LoVo (cell line): ENCODE results near the gene BEST1.
"Not testable (repeated sequence)": the region's sequence is repeated elsewhere in the genome, so short reads cannot be mapped to it uniquely, and the experiment has no call there.

ENCODE experiments used
- DNase-seq: peaks from one replicate; pipeline ENCODE4 v3.0.0-alpha.2; 2016; ENCODE audit warnings: low spot score

The BEST1 gene

GRCh38 chr11:61949169-61950034 is 749 bp upstream of the BEST1 start:
- peak; percentile 83 for DNase-seq

DNA sequence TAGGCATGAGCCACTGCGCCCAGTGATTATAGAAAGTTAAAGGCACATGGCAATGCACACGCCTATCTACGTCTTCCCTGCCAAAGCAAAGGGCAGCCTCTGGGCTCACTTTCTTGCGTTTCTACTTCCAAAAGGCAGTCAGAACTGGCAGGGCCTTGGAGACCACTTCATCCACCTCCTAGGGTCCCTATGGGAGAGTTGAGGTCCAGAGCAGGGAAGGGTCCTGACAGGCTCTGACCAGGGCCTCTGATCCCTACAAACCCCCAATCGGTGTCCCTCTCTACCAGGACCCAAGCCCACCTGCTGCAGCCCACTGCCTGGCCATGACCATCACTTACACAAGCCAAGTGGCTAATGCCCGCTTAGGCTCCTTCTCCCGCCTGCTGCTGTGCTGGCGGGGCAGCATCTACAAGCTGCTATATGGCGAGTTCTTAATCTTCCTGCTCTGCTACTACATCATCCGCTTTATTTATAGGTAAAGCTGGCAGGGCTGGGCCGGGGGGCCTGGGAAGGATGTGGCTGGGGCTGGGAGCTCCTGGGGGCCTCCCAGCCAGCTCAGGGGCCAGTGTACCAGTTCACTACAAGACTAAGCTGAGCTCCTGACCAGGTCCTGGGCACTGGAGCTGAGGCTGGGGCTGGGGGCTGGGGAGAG is 1.5 kb downstream of the BEST1 start:
- DNase-seq = no peak

DNA sequence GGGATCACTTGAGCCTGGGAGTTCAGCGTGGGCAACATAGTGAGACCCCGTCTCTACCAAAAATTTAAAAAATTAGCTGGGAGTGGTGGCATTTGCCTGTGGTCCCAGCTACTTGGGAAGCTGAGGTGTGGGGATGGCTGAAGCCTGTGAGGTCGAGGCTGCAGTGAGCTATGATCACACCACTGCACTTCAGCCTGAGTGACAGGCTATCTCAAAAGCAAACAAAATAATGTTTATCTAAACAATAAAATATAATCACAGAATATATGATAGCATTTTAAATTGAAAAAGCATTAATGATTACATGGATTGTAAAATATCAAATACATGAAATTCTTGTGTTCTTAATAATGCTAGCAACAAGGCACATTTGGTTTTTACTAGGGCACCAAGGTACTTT is 2.7 kb downstream of the BEST1 start:
- no peak for DNase-seq

DNA sequence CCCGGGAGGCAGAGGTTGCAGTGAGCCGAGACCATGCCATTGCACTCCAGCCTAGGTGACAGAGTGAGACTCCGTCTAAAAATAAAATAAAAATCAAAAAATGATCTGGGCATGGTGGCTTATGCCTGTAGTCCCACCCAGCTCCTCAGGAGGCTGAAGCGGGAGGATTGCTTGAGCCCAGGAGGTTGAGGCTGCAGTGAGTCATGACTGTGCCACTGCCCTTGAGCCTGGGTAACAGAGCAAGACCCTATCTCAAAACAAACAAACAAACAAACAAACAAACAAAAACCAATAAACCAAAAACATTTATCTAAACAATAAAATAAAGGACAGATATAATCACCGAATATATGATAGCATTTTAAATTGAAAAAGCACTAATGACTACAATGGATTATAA is 3.5 kb downstream of the BEST1 start:
- not testable (repeated sequence) for DNase-seq

DNA sequence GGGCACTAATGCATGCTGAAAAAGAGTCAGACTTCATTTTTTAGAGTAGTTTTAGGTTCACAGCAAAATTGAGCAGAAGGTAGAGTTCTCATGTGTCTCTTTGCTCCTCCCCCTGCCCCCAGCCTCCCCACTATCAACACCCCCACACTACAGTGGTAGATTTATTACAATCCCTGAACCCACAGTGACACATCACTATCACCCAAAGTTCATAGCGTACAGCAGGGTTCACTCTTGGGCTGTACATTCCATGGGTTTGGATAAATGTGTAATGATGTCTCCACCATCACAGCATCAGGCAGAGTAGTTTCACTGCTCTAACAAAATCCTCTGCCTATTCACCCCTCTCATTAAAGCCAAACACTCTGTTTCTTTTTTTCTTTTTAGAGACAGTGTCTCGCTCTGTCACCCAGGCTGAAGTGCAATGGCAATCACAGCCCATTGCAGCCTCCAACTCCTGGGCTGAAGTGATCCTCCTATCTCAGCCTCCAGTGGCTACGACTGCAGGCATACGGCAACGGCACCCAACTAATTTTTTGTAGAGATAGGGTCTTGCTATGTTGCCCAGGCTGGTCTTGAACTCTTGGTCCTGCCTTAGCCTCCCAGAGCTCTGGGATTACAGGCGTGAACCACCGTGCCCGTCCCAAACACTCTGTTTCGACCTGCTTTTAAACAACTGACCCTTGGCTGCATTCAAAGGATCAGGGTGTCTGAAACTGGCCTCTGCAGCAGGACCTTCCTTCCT is 4.1 kb downstream of the BEST1 start:
- no peak for DNase-seq

DNA sequence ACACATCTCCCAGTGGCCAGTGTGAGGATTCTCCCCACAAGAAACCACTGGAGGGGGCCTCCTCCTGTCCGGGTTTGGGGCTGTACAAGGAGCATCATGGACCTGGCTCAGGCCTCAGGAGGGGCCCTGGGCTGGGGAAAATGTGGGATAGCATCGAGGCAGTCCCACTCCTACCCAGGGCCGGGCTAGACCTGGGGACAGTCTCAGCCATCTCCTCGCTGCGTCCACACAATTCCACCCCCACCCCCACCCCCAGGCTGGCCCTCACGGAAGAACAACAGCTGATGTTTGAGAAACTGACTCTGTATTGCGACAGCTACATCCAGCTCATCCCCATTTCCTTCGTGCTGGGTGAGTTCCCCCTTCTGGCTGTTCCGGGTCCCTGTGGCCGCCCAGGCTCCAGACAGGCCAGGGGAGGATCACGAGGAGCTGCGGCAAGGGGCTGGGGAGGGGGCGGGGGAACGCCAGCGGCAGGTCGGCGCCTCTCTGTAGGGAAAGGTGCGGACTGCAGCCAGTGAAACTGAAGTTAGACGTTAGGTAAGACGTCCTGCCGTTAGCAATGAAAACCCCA is 4.8 kb downstream of the BEST1 start:
- DNase-seq = no peak

DNA sequence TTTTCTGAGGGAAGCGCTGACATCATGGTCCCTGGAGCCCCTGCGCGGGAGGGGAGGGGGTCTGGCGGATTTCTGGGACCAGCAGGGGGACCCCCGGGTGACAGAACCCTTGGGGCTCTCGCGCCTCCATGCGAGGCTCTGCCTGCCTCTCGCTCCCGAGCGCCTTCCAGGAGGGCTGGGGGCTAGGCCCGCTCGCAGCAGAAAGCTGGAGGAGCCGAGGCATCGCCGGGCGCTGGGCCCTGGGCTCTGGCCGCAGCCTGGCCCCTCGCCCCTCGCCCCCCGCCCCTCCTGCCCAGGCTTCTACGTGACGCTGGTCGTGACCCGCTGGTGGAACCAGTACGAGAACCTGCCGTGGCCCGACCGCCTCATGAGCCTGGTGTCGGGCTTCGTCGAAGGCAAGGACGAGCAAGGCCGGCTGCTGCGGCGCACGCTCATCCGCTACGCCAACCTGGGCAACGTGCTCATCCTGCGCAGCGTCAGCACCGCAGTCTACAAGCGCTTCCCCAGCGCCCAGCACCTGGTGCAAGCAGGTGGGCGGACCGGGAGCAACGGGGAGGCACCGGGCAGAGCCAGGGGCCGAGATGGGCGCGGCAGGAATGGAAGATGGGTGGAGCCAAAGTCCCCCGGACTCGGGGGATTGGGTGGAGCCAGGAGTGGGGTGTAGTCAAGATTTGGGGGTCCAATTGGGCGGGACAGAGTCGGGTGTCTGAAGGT is 5.4 kb downstream of the BEST1 start:
- DNase-seq = no peak

- no peak for DNase-seq
Observed at GRCh38 chr11:61956191-61957020, 6.3 kb downstream of the BEST1 start.

DNA sequence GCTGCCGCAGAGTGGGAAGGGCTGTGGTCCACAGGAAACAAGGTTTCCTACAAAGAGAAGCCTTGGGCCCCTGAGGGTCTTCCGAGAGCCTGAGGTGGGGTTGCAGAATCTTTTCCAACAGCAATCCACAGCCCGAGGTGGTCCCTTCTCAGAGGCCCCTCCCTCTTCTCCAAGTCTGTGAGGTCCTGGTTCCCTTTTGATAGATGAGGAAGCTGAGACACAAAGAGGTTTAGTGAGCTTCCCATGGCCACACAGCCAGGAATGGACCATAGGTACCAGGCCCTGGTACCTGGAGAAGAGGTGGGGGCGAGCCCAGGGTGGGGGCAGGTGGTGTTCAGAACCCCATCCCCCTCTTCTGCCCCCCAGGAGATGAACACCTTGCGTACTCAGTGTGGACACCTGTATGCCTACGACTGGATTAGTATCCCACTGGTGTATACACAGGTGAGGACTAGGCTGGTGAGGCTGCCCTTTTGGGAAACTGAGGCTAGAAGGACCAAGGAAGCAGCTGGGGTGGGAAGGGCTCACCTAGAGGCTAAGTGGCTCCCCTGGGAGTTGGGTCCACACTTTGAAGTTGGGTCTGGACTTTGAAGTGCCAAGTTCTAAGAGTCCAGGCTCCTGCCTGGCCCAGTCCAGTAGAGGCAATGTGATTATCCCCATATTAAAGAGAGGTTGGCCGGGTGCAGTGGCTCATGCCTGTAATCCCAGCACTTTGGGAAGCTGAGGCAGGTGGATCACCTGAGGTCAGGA is 7.0 kb downstream of the BEST1 start:
- DNase-seq = no peak

DNA sequence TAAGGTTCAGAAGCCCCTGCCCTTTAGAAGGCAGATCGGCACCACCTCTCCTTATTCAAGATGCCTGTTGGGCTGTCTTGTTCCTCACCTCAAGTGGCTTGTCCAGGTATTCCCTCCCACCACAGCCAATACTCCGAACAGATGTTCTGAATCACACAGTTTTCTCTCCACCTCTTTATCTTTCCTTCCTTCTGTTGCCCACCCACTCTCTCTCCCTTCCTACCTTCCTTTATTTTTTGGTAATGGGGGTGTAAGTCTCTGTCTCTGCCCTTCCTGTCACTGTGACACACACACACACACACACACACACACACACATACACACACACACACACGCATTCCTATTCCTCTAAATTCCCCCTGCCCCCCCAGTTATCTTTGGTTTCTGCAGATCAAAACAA is 8.4 kb downstream of the BEST1 start:
- no peak for DNase-seq

DNA sequence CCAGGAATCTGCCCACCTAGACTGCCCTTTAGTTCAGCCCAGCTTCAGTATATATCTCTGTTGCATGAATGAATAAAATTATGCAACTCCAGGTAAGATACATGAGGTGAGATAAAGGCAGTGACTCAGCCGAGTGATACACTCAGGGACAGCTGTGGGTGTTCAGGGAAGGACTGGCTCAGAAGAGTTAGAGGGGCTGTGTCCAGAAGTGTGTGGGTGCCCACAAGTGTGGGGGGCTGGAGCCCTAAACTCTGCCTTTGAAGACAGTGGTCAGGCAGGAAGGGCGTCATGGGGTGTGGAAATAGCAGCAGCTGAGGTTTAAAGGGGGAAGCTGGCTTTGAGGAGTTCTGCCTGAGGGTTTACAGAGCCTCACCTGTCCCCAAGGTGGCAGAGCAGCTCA is 9.0 kb downstream of the BEST1 start:
- peak; percentile 63 for DNase-seq

DNA sequence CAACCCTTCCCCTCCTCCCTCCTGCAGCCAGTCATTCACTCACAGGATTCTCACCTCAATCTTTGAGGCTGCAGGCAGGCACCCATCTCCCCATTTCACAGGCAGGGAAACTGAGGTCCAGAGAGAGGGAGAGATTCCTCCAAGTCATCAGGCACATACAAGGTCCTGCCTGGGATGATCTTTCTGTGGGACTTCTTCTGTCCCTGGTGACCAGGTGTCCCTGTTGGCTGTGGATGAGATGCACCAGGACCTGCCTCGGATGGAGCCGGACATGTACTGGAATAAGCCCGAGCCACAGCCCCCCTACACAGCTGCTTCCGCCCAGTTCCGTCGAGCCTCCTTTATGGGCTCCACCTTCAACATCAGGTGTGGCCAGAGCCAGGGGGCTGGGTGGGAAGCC is 9.5 kb downstream of the BEST1 start:
- no peak for DNase-seq

DNA sequence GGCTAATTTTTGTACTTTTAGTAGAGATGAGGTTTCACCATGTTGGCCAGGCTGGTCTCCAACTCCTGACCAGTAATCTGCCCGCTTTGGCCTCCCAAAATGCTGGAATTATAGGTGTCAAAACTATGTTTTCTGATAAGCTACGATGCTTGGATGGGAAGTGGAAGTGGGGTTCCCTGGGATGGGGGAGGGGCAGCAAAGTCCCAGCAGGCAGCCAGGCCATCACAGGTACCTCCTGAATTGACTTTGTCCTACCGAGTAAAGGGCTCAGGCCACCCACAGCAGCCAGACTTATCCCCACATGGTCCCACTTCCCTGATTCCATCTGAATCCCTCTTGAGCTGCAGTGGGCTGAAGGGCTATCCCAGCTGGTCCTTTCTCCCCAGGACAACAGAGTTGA is 10.4 kb downstream of the BEST1 start:
- DNase-seq = no peak

- DNase-seq = peak; percentile 85
Observed at GRCh38 chr11:61961570-61962212, 11.5 kb downstream of the BEST1 start.

DNA sequence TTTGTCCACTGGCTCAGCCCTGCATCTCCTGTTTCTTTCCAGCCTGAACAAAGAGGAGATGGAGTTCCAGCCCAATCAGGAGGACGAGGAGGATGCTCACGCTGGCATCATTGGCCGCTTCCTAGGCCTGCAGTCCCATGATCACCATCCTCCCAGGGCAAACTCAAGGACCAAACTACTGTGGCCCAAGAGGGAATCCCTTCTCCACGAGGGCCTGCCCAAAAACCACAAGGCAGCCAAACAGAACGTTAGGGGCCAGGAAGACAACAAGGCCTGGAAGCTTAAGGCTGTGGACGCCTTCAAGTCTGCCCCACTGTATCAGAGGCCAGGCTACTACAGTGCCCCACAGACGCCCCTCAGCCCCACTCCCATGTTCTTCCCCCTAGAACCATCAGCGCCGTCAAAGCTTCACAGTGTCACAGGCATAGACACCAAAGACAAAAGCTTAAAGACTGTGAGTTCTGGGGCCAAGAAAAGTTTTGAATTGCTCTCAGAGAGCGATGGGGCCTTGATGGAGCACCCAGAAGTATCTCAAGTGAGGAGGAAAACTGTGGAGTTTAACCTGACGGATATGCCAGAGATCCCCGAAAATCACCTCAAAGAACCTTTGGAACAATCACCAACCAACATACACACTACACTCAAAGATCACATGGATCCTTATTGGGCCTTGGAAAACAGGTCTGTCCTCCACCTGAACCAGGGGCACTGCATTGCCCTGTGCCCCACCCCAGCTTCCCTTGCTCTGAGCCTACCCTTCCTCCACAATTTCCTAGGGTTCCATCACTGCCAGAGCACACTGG is 12.3 kb downstream of the BEST1 start:
- no peak for DNase-seq

DNA sequence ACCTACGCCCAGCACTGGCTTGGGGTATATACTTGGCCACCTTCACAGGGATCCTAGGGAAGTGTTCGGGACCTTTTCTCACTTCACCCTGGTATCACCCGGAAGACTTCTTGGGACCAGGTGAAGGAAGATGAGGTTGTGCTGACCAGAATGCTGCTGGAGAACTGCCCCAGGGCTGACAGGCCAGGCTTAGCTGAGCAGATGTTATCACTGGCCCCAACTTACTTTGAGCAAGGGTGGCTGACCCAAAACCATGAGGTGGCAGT is 12.8 kb downstream of the BEST1 start:
- DNase-seq = peak; percentile 65

DNA sequence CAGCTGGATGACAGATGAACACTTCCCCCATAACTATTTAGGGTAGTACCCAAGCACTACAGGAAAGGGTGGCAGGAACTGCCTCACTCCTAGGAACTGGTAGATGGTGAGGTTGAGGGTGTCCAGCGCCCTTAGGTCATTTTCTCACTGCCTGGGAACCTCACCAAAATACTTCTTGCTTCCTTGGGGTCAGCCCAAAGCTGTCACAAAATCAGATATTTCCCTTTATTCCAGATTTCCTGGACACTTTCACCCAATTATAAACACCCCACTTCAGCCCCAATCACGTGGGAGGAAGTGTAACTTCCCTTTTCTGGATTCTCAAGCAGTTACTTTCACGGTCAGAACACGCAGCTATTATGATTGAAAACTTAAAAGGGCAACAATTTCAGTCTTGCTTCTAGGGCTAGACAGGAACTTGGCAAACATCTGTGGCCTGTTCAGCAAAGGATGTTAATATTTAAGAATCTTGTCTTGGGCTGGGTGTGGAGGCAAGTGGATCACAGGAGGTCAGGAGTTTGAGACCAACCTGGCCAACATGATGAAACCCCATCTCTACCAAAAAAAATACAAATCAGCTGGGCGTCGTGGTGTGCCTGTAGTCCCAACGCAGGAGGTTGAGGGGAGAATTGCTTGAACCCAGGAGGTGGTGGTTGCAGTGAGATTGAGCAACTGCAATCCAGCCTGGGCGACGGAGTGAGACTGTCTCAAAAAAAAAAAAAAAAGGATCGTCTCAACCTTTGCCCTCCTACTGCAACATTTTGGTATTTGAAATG is 13.3 kb downstream of the BEST1 start:
- DNase-seq = peak; percentile 73

DNA sequence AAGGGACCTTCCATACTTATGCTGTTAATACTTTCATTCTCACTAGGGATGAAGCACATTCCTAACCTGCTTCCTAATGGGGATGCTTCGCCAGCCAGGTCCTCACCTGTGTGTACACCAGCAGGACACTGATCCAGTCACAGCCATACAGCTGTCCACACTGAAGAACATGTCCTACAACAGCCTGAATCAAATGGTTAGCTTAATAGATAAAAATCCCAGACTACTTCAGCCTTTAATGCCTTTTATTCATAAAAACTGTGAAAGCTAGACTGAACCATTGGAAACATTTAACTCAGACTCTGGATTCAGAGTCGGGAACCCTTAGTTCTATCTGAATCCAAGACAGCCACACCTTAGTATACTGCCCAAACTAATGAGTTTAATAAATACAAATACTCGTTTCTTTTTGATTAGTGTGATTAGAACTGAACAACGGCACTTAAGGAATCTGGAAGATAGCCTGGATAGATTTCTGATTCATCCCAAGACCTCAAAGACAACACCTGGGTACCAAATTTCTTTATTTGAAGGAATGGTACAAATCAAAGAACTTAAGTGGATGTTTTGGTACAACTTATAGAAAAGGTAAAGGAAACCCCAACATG is 14.0 kb downstream of the BEST1 start:
- DNase-seq = peak; percentile 81
